C4-2B (cell line): ENCODE results near the gene SNAPC4.

Experiments used
- CTCF ChIP-seq: fragments of 450-650 bp; conservative IDR thresholded peaks from 2 replicates; pipeline ENCODE4 v1.5.1; 2017; ENCODE audit warnings: mild to moderate bottlenecking
- ZFX ChIP-seq: fragments of 450-650 bp; IDR thresholded peaks from 2 replicates; pipeline ENCODE4 v1.6.1; 2017

GRCh38 chr9:136393531-136393930, 6.4 kb downstream of the SNAPC4 start:
- TF ChIP-seq CTCF (no peak), ZFX (no peak)
